Fibroblast of lung (primary cell): Measurements from ENCODE around the gene EAF2.

Source experiments
- EZH2 ChIP-seq: IDR thresholded peaks from 2 replicates; pipeline ENCODE4 v1.5.1; 2012; ENCODE audit warnings: low read length, control low read depth, mild to moderate bottlenecking; ENCODE audit errors: missing control alignments
- TF ChIP-seq, protein P1 (sequence below), 2 donors: IDR thresholded peaks in 1 of 2; conservative IDR thresholded peaks in 1 of 2; 1 replicate in 1 of 2; 2 replicates in 1 of 2; pipeline ENCODE4 v1.5.1; 2011 to 2012; ENCODE audit warnings: low read length in 2 of 2, control low read depth in 1 of 2, inconsistent platforms in 1 of 2, low read depth in 1 of 2, mild to moderate bottlenecking in 1 of 2

DNA sequence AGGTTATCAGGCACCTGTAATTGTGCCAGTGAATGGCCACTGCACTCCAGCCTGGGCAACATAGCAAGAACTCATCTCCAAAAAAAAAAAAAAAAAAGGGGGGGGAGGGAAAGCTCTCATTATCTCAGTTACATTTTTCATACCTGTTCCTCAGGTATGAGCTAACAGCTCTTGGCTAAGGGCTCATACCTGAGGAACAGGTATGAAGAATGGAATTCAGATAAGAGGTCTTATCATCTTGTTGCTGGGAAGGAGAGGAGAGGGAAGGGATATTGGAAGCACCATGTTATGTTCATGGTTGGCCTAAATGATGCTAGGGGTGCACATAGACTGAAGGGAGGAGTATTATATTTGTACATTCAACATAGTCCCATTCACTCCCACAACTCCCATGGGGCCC, 61.8 kb downstream of the EAF2 start:
- no peak for TF ChIP-seq EZH2
- TF ChIP-seq, protein P1, sequence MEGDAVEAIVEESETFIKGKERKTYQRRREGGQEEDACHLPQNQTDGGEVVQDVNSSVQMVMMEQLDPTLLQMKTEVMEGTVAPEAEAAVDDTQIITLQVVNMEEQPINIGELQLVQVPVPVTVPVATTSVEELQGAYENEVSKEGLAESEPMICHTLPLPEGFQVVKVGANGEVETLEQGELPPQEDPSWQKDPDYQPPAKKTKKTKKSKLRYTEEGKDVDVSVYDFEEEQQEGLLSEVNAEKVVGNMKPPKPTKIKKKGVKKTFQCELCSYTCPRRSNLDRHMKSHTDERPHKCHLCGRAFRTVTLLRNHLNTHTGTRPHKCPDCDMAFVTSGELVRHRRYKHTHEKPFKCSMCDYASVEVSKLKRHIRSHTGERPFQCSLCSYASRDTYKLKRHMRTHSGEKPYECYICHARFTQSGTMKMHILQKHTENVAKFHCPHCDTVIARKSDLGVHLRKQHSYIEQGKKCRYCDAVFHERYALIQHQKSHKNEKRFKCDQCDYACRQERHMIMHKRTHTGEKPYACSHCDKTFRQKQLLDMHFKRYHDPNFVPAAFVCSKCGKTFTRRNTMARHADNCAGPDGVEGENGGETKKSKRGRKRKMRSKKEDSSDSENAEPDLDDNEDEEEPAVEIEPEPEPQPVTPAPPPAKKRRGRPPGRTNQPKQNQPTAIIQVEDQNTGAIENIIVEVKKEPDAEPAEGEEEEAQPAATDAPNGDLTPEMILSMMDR (conservative IDR thresholded peaks at IDR 0.05 in 1 of 2, IDR thresholded peaks at IDR 0.05 in 1 of 2; ENCODE audit: low read depth in 1 of 2, low read length in 2 of 2): no peak
